Liver (tissue), 9 donors: ENCODE measurements around the gene OR2M3. TPM values are rescaled to one million over a fixed set of nuclear protein-coding genes. Genes with fewer than 3 reads are reported as not detected.

Experiments
- DNase-seq: peaks from one replicate; pipeline ENCODE4 v3.0.0-alpha.2; 2017; ENCODE audit warnings: low spot score
- H3K27ac ChIP-seq, 2 donors: one replicate each; pipeline ENCODE4 v1.7.0; 2013; ENCODE audit warnings: inconsistent platforms in 2 of 2, low read length in 2 of 2, control low read depth in 1 of 2, low read depth in 1 of 2, mild to moderate bottlenecking in 1 of 2
- H3K27me3 ChIP-seq, 4 donors: one replicate each; pipeline versions ENCODE4 v1.6.1 to v1.7.0; 2013; ENCODE audit warnings: low read length in 3 of 4, inconsistent platforms in 1 of 4, mild to moderate bottlenecking in 1 of 4, moderate library complexity in 1 of 4; ENCODE audit not compliant: control insufficient read depth in 4 of 4, insufficient read depth in 4 of 4
- H3K36me3 ChIP-seq, 4 donors: one replicate each; pipeline versions ENCODE4 v1.6.1 to v1.7.0; 2013; ENCODE audit warnings: low read length in 3 of 4, mild to moderate bottlenecking in 3 of 4, low read depth in 1 of 4, moderate library complexity in 1 of 4; ENCODE audit not compliant: control insufficient read depth in 4 of 4, insufficient read depth in 3 of 4
- H3K4me1 ChIP-seq, 4 donors: one replicate each; pipeline versions ENCODE4 v1.6.1 to v1.7.0; 2013; ENCODE audit warnings: low read length in 3 of 4, mild to moderate bottlenecking in 3 of 4, moderate library complexity in 1 of 4; ENCODE audit not compliant: control insufficient read depth in 4 of 4, insufficient read depth in 4 of 4
- H3K4me3 ChIP-seq, 3 donors: one replicate each; pipeline versions ENCODE4 v1.6.1 to v1.7.0; 2013; ENCODE audit warnings: low read length in 3 of 3, control low read depth in 1 of 3, low read depth in 1 of 3, mild to moderate bottlenecking in 1 of 3
- H3K9ac ChIP-seq, 2 donors: one replicate each; pipeline ENCODE4 v1.7.0; 2013; ENCODE audit warnings: low read length in 2 of 2, mild to moderate bottlenecking in 2 of 2, moderate library complexity in 2 of 2, control low read depth in 1 of 2, low read depth in 1 of 2
- H3K9me3 ChIP-seq, 4 donors: one replicate each; pipeline versions ENCODE4 v1.6.1 to v1.7.0; 2013; ENCODE audit warnings: low read length in 3 of 4; ENCODE audit not compliant: control insufficient read depth in 4 of 4
- CTCF ChIP-seq: fragments of 150-350 bp; IDR thresholded peaks from 2 replicates; pipeline ENCODE4 v1.5.1; 2017; ENCODE audit warnings: improper control_type of control experiment, low read depth, low read length; ENCODE audit not compliant: missing input control
- EGR1 ChIP-seq, 2 donors: IDR thresholded peaks; 2 replicates each; pipeline ENCODE4 v1.6.1; 2016 to 2018; ENCODE audit warnings: antibody characterized with exemption in 2 of 2, low read depth in 2 of 2
- FOXA2 ChIP-seq: IDR thresholded peaks from 2 replicates; pipeline ENCODE4 v1.6.1; 2016; ENCODE audit warnings: antibody characterized with exemption
- GABPA ChIP-seq, 2 donors: IDR thresholded peaks in 1 of 2; conservative IDR thresholded peaks in 1 of 2; 2 replicates each; pipeline ENCODE4 v1.6.1; 2016; ENCODE audit warnings: antibody characterized with exemption in 2 of 2, mild to moderate bottlenecking in 1 of 2, moderate library complexity in 1 of 2
- HNF4A ChIP-seq, 2 donors: conservative IDR thresholded peaks; 2 replicates each; pipeline ENCODE4 v1.6.1; 2016; ENCODE audit warnings: antibody characterized with exemption in 2 of 2, mild to moderate bottlenecking in 2 of 2
- HNF4G ChIP-seq: IDR thresholded peaks from 2 replicates; pipeline ENCODE4 v1.6.1; 2016; ENCODE audit warnings: antibody characterized with exemption
- JUND ChIP-seq, 2 donors: IDR thresholded peaks; 2 replicates each; pipeline ENCODE4 v1.6.1; 2016; ENCODE audit warnings: antibody characterized with exemption in 2 of 2
- RAD21 ChIP-seq, 2 donors: IDR thresholded peaks; 2 replicates each; pipeline ENCODE4 v1.6.1; 2016; ENCODE audit warnings: antibody characterized with exemption in 2 of 2, mild to moderate bottlenecking in 2 of 2
- RXRA ChIP-seq, 2 donors: IDR thresholded peaks; 2 replicates each; pipeline ENCODE4 v1.6.1; 2017 to 2018; ENCODE audit warnings: antibody characterized with exemption in 2 of 2, mild to moderate bottlenecking in 1 of 2
- TAF1 ChIP-seq: conservative IDR thresholded peaks from 2 replicates; pipeline ENCODE4 v1.6.1; 2016; ENCODE audit warnings: antibody characterized with exemption, mild to moderate bottlenecking
- YY1 ChIP-seq: IDR thresholded peaks from 2 replicates; pipeline ENCODE4 v1.6.1; 2016; ENCODE audit warnings: antibody characterized with exemption, mild to moderate bottlenecking
- WGBS: extraction: QIAGEN DNeasy Blood & Tissue Kit; methylation state at CpG from one replicate; pipeline ENCODE4 v1.1.7; 2013; 5-methylcytosine and 5-hydroxymethylcytosine counted together
- polyA plus RNA-seq, 2 donors: library from polyadenylated mRNA; stranded (reverse) in 1 of 2; unstranded in 1 of 2; fragments of 200-250 nt in 1 of 2; fragments of >200 nt in 1 of 2; fragmentation: Nextera tagmentation in 1 of 2; extraction: Ambion mirVana in 1 of 2; gene quantifications; one replicate each; pipeline versions ENCODE4 v1.2.1 to v1.2.3, GENCODE V29; 2013 to 2015
- total RNA-seq, 2 donors: library from RNA; depleted of rRNA; stranded (reverse); fragments of >200 nt; gene quantifications; one replicate each; pipeline ENCODE4 v1.2.3, GENCODE V29; 2014
- TF ChIP-seq, protein P1 (sequence below): IDR thresholded peaks from 2 replicates; pipeline ENCODE4 v1.6.1; 2016; ENCODE audit warnings: antibody characterized with exemption
- TF ChIP-seq, protein P2 (sequence below): IDR thresholded peaks from 2 replicates; pipeline ENCODE4 v1.6.1; 2016; ENCODE audit warnings: antibody characterized with exemption
- TF ChIP-seq, protein P3 (sequence below): IDR thresholded peaks from 2 replicates; pipeline ENCODE4 v1.6.1; 2016; ENCODE audit warnings: antibody characterized with exemption, mild to moderate bottlenecking
- TF ChIP-seq, protein P4 (sequence below): IDR thresholded peaks from 2 replicates; pipeline ENCODE4 v1.6.1; 2016; ENCODE audit warnings: antibody characterized with exemption
- donor health status: healthy.
- donor health status: healthy.
- donor health status: healthy.
- donor health status: healthy.
- donor health status: healthy.

The OR2M3 gene
- total and polyA plus RNA-seq, 4 donors = not detected

DNA sequence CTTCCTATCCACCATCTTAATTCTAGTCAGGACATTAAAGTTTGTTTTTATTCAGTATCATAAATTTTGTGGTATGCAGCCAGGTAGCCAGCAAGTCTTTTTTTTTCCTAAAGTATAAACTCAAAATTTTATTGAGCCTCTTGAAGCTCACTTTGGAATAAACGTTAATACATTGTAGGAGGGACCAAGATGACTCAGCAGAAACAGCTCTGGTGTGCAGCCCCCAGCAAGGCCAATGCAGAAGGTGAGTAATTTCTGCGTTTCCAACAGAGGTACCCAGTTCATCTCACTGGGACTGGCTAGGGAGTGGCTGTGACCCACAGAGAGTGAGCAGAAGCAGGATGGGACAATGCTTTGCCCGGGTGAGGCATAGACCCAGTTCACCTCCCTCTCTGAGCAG, 9.7 kb upstream of the OR2M3 start (continued):
- TF ChIP-seq CTCF (no peak), HNF4G (no peak), RAD21 (IDR thresholded peaks at IDR 0.05) (no peak), JUND (IDR thresholded peaks at IDR 0.05) (no peak), FOXA2 (no peak), GABPA (IDR thresholded peaks at IDR 0.05 in 1 of 2, conservative IDR thresholded peaks at IDR 0.05 in 1 of 2) (no peak), HNF4A (conservative IDR thresholded peaks at IDR 0.05) (no peak), RXRA (IDR thresholded peaks at IDR 0.05) (no peak)
- TF ChIP-seq, protein P1, sequence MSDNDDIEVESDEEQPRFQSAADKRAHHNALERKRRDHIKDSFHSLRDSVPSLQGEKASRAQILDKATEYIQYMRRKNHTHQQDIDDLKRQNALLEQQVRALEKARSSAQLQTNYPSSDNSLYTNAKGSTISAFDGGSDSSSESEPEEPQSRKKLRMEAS = no peak
- TF ChIP-seq, protein P2, sequence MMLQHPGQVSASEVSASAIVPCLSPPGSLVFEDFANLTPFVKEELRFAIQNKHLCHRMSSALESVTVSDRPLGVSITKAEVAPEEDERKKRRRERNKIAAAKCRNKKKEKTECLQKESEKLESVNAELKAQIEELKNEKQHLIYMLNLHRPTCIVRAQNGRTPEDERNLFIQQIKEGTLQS = no peak

GRCh38 chr1:248189026-248189425, 8.0 kb upstream of the OR2M3 start:
- H3K27me3 ChIP-seq = no peaks in the 10 kb centered on the region
- peaks cover 0 to 5% (median under 1%) of the 10 kb centered on the region in 4 donors for H3K9me3 ChIP-seq
- no peak overlapping the region for H3K9ac ChIP-seq
- no peak for TF ChIP-seq CTCF
- TF ChIP-seq, protein P1 = no peak
- TF ChIP-seq, protein P2 = no peak
- no peak for TF ChIP-seq JUND (IDR thresholded peaks at IDR 0.05)
- no peak for TF ChIP-seq GABPA (IDR thresholded peaks at IDR 0.05 in 1 of 2, conservative IDR thresholded peaks at IDR 0.05 in 1 of 2)
- TF ChIP-seq TAF1 = no peak
- no peak for TF ChIP-seq EGR1 (IDR thresholded peaks at IDR 0.05; ENCODE audit: low read depth in 2 of 2)
- WGBS = 59% methylated on average over 11 of the region's 11 CpGs
- no peak overlapping the region for H3K27ac ChIP-seq
- H3K36me3 ChIP-seq = no peaks in the 10 kb centered on the region
- no peak overlapping the region for H3K4me3 ChIP-seq
- DNase-seq = no peak
- H3K4me1 ChIP-seq = no peaks in the 10 kb centered on the region

GRCh38 chr1:248194117-248194516, 2.9 kb upstream of the OR2M3 start:
- 55% methylated on average over 1 of the region's 1 CpG for WGBS
- Histone ChIP-seq H3K9me3 (no peaks in the 10 kb centered on the region), H3K4me1 (no peaks in the 10 kb centered on the region), H3K27ac (no peak overlapping the region), H3K9ac (no peak overlapping the region), H3K27me3 (no peaks in the 10 kb centered on the region), H3K36me3 (no peaks in the 10 kb centered on the region), H3K4me3 (no peak overlapping the region)
- no peak for DNase-seq
- no peak for TF ChIP-seq CTCF
- TF ChIP-seq, protein P3, sequence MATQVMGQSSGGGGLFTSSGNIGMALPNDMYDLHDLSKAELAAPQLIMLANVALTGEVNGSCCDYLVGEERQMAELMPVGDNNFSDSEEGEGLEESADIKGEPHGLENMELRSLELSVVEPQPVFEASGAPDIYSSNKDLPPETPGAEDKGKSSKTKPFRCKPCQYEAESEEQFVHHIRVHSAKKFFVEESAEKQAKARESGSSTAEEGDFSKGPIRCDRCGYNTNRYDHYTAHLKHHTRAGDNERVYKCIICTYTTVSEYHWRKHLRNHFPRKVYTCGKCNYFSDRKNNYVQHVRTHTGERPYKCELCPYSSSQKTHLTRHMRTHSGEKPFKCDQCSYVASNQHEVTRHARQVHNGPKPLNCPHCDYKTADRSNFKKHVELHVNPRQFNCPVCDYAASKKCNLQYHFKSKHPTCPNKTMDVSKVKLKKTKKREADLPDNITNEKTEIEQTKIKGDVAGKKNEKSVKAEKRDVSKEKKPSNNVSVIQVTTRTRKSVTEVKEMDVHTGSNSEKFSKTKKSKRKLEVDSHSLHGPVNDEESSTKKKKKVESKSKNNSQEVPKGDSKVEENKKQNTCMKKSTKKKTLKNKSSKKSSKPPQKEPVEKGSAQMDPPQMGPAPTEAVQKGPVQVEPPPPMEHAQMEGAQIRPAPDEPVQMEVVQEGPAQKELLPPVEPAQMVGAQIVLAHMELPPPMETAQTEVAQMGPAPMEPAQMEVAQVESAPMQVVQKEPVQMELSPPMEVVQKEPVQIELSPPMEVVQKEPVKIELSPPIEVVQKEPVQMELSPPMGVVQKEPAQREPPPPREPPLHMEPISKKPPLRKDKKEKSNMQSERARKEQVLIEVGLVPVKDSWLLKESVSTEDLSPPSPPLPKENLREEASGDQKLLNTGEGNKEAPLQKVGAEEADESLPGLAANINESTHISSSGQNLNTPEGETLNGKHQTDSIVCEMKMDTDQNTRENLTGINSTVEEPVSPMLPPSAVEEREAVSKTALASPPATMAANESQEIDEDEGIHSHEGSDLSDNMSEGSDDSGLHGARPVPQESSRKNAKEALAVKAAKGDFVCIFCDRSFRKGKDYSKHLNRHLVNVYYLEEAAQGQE = no peak
- TF ChIP-seq, protein P4, sequence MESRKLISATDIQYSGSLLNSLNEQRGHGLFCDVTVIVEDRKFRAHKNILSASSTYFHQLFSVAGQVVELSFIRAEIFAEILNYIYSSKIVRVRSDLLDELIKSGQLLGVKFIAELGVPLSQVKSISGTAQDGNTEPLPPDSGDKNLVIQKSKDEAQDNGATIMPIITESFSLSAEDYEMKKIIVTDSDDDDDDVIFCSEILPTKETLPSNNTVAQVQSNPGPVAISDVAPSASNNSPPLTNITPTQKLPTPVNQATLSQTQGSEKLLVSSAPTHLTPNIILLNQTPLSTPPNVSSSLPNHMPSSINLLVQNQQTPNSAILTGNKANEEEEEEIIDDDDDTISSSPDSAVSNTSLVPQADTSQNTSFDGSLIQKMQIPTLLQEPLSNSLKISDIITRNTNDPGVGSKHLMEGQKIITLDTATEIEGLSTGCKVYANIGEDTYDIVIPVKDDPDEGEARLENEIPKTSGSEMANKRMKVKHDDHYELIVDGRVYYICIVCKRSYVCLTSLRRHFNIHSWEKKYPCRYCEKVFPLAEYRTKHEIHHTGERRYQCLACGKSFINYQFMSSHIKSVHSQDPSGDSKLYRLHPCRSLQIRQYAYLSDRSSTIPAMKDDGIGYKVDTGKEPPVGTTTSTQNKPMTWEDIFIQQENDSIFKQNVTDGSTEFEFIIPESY = no peak
- TF ChIP-seq JUND (IDR thresholded peaks at IDR 0.05) = no peak
- TF ChIP-seq YY1 = no peak
- TF ChIP-seq HNF4A (conservative IDR thresholded peaks at IDR 0.05) = no peak
- TF ChIP-seq, protein P2 = no peak
